HFFc6 (cell line): Measurements from ENCODE around the gene MRPL45. TPM values are rescaled to one million over a fixed set of nuclear protein-coding genes. Genes with fewer than 3 reads are reported as not detected.

Experiments used
- DNase-seq: peaks from one replicate; pipeline ENCODE4 v3.0.0-alpha.2; 2018
- H3K27ac Mint-ChIP-seq: 2 replicates; pipeline ENCODE4 v1.8.0; 2020; ENCODE audit warnings: mild to moderate bottlenecking, mixed read lengths
- H3K27me3 Mint-ChIP-seq: 2 replicates; pipeline ENCODE4 v1.8.0; 2021; ENCODE audit warnings: mild to moderate bottlenecking, moderate library complexity, mixed read lengths; ENCODE audit not compliant: insufficient read depth
- H3K36me3 Mint-ChIP-seq: 2 replicates; pipeline ENCODE4 v1.8.0; 2021; ENCODE audit warnings: low read depth, mixed read lengths
- H3K4me1 Mint-ChIP-seq: 2 replicates; pipeline ENCODE4 v1.8.0; 2020; ENCODE audit warnings: low read depth, mixed read lengths
- H3K4me3 Mint-ChIP-seq: 2 replicates; pipeline ENCODE4 v1.8.0; 2020; ENCODE audit warnings: mild to moderate bottlenecking, moderate library complexity, mixed read lengths
- H3K9me3 Mint-ChIP-seq: 2 replicates; pipeline ENCODE4 v1.8.0; 2020; ENCODE audit warnings: mild to moderate bottlenecking, mixed read lengths
- CTCF ChIP-seq: fragments of 200-600 bp; sonication (generic); IDR thresholded peaks from 2 replicates; pipeline ENCODE4 v1.5.0; 2021; ENCODE audit warnings: antibody characterized with exemption, mild to moderate bottlenecking
- total RNA-seq, 6 experiments: library from RNA; stranded (reverse); fragmentation: NEBNext Ultra II Directional; extraction: Animal tissue kit (Norgen Biotek cat#: 25700); gene quantifications; 2 replicates in 1 of 6; 3 replicates in 5 of 6; pipeline ENCODE4 v1.2.3, GENCODE V29; 2021

MRPL45 gene
- total RNA-seq, 6 experiments from 2014 or later: 35.7 to 43.3 (median 42.1) TPM

- Mint-ChIP-seq H3K36me3 (peaks cover 6% of the 10 kb centered on the region; the same call in 1 of the 2 replicates), H3K4me1 (peaks cover 9% of the 10 kb centered on the region), H3K9me3 (no peaks in the 10 kb centered on the region), H3K27me3 (peaks cover 24% of the 10 kb centered on the region), H3K4me3 (no peak overlapping the region), H3K27ac (no peak overlapping the region)
- no peak for TF ChIP-seq CTCF
- no peak for DNase-seq
These were observed 30.2 kb downstream of the MRPL45 start for GRCh38 chr17:38326996-38327792.

- no peak overlapping the region for H3K4me3 Mint-ChIP-seq
- peaks cover 3% of the 10 kb centered on the region for H3K4me1 Mint-ChIP-seq
- peaks cover 22% of the 10 kb centered on the region for H3K27me3 Mint-ChIP-seq
- peaks cover 2% of the 10 kb centered on the region; the same call in 1 of the 2 replicates for H3K36me3 Mint-ChIP-seq
- no peak for DNase-seq
- no peak for TF ChIP-seq CTCF
- H3K9me3 Mint-ChIP-seq: no peaks in the 10 kb centered on the region
- no peak overlapping the region for H3K27ac Mint-ChIP-seq
These were observed 31.0 kb downstream of the MRPL45 start for GRCh38 chr17:38327936-38328335.

GRCh38 chr17:38328620-38329019, 31.7 kb downstream of the MRPL45 start:
- no peaks in the 10 kb centered on the region; the same call in 1 of the 2 replicates for H3K36me3 Mint-ChIP-seq
- no peak overlapping the region for H3K4me3 Mint-ChIP-seq
- no peaks in the 10 kb centered on the region for H3K4me1 Mint-ChIP-seq
- H3K9me3 Mint-ChIP-seq: no peaks in the 10 kb centered on the region
- H3K27ac Mint-ChIP-seq: no peak overlapping the region
- DNase-seq: no peak
- TF ChIP-seq CTCF: no peak
- peaks cover 27% of the 10 kb centered on the region for H3K27me3 Mint-ChIP-seq

- no peak for DNase-seq
- Mint-ChIP-seq H3K27me3 (peaks cover 31% of the 10 kb centered on the region), H3K4me3 (no peak overlapping the region), H3K4me1 (no peaks in the 10 kb centered on the region), H3K9me3 (no peaks in the 10 kb centered on the region), H3K27ac (no peak overlapping the region), H3K36me3 (no peaks in the 10 kb centered on the region)
- no peak for TF ChIP-seq CTCF
These were observed 32.3 kb downstream of the MRPL45 start for GRCh38 chr17:38329284-38329683.

- Mint-ChIP-seq H3K36me3 (no peaks in the 10 kb centered on the region), H3K27ac (no peak overlapping the region), H3K4me3 (no peak overlapping the region), H3K9me3 (no peaks in the 10 kb centered on the region), H3K4me1 (no peaks in the 10 kb centered on the region), H3K27me3 (peaks cover 34% of the 10 kb centered on the region)
- DNase-seq: no peak
- no peak for TF ChIP-seq CTCF
These were observed 33.1 kb downstream of the MRPL45 start for GRCh38 chr17:38329808-38330730.
